Right renal pelvis (tissue), 4 donors: ENCODE results near the gene TBC1D5. TPM values are rescaled to one million over a fixed set of nuclear protein-coding genes. Genes with fewer than 3 reads are reported as not detected.
"Not testable (repeated sequence)": the region's sequence is repeated elsewhere in the genome, so short reads cannot be mapped to it uniquely, and the experiment has no call there.

Experiments
- DNase-seq, 4 donors: peaks; one replicate each; pipeline ENCODE4 v3.0.0-alpha.2; 2013; ENCODE audit warnings: low read depth in 4 of 4, low spot score in 3 of 4, missing footprints in 1 of 4
- polyA plus RNA-seq, 4 donors: library from polyadenylated mRNA; unstranded; fragments of 120-200 nt; gene quantifications; one replicate each; pipeline ENCODE4 v1.2.1, GENCODE V29; 2013; ENCODE audit not compliant: insufficient read length in 4 of 4

The TBC1D5 gene
- polyA plus RNA-seq, 4 donors = 48.3 to 58.3 (median 55.9) TPM

- no peak for DNase-seq
Observed at GRCh38 chr3:17130956-17131355, 611.5 kb downstream of the TBC1D5 start.

- DNase-seq = no peak
Observed at GRCh38 chr3:17129556-17129955, 612.9 kb downstream of the TBC1D5 start.

- not testable (repeated sequence) for DNase-seq
Observed at GRCh38 chr3:17128671-17129070, 613.8 kb downstream of the TBC1D5 start.

DNA sequence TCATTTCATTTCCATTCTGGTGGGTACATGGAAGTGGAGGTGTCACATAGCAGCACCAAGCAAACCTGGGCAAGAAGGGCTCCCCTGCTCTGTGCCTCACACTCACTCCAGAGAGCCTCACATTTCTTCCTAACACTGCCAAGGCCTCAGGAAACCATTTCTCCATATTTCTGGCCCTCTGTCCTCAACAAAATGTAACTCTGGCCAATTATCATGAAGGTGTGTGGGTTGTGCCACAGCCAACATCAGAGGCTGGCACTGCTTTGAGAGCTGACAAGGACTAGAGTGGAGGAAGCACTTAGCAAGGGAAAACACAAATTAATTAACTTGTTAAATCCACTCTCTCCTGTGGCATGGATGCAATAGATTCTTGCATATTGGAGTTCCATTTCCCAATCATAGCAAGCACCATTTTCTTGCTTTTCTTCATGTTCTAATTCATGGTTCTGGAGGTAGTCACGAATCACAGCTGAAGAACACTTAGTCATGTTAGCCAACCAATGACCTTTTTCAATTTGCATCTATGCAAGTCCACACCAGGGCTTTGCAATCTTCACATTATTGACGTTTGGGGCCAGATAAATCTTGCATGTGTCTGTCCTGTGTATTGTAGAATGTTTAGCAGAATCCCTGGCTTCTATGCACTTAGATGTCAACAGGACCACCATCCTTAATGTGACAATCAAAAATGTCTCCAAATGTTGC lies 616.5 kb downstream of the TBC1D5 start:
- DNase-seq = no peak

DNA sequence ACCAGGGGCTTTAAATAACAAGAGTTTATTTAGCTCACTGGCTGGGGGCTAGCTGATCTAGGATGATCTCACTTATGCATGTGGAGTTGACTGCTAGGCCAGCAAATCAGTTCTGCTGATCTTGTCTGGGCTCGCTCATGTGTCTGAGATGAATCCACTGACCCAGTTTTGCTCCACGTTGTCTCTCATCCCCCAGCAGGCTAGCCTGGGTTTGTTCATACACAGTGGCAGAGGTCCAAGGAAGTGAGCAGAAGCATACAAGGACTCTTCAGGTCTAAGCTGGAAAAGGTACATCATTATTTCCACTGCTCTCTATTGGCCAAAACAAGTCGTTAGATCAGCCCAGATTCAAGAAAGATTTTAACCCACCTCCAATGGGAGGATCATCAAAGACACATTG lies 619.7 kb downstream of the TBC1D5 start:
- no peak for DNase-seq

GRCh38 chr3:17121336-17121735 lies 621.1 kb downstream of the TBC1D5 start:
- no peak for DNase-seq

DNA sequence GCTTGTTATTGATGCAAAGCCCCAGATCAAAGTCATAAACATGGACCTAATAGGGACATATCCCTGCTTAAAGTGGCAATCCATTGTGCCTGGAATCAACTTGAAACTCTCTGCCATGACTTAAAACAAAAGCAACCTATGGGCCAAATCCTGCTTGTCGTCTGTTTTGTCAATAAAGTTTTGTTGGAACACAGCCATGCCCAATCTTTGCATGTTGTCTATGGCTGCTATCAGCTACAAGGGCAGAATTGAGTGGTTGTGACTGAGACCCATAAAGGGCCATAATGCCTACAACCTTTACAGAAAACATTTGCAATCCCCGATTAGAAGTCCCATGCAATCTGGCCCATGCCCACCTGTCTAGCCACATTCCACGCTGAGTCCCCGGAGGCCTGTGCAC lies 622.3 kb downstream of the TBC1D5 start:
- no peak for DNase-seq

DNA sequence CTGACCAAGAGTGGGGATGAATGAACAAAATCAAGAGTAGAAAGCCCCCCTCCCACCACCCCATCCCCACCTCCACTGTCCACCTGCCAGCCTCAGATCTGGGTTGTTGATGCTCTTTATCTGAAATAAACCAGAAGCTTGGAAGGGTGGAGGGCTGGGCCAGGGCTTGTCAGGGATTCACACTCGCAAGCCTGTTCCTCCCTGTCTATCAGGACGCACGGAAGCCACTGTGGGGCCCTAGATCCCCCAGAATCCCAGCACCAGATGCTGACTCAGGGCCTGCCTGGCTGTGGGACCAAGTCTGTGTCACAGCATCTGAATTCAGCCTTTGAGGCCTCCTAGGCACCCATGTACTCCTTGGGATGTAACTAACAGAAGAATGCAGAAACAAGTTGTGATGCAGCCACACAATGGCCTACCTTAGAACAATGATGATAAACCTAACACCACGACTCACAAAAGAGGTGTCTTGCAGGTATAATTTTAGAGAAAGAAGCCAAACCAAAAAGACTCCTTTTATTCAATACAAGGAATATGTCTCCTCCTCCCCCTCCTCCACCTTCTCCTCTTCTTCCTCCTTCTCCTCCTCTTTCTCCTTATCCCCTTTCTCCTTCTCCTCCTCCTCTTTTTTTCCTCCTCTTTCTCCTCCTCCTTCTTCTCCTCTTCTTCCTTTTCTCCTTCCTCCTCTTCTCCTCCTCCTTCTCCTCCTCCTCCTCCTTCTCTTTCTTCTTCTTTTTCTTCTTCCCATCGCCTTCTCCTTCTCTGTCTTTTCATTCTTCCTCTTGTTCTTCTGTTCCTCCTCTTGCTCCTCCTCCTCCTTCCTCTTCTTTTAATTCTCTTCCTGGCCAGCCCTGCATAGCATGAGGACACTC lies 623.0 kb downstream of the TBC1D5 start:
- DNase-seq = no peak

- no peak for DNase-seq
Observed at GRCh38 chr3:17118771-17119170, 623.7 kb downstream of the TBC1D5 start.

DNA sequence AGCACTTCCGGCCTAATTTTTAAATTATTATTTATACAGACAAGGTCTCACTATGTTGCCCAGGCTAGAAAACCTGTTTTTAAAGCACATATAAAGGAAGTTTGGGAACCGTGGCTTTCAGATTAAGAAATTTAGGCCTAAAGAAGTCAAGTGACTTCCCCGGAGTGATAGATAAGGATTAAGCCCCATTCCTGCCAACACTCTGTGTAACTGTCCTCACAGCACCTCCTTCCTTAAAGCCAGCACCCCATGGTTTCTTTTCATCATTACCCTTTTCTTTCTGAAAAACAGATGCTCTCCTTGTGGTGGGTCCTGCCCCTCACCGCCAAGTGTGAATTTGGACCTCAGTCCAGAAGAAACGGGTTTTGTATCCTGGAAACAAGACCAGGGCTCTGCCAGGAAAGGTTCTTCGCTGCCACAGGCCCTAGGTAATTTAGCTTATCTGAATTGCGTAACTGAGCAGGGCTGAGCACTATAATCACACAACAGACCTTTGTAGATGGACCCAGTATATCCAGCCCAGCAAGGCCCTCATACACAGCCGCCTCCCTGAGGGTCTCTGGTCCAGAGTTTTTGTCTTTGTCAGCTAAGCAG lies 626.3 kb downstream of the TBC1D5 start:
- no peak for DNase-seq

DNA sequence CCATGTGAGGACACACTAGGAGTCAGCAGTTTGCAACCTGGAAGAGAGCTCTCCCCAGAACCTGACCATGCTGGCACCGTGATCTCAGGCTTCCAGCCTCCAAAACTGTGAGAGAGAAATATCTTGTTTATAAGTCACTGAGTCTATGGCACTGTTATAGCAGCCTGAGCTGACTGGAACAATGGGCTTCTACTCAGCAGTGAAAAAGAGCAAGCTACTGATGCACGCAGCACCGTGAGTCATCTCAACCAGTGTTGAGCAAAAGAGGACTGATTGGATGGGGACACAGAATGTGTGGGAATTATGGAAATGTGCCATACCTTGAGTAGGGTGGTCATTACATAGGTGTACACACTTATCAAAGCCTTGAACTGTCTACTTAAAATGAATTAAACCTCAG lies 627.2 kb downstream of the TBC1D5 start:
- DNase-seq = no peak

- no peak for DNase-seq
Observed at GRCh38 chr3:17111586-17111985, 630.8 kb downstream of the TBC1D5 start.

DNA sequence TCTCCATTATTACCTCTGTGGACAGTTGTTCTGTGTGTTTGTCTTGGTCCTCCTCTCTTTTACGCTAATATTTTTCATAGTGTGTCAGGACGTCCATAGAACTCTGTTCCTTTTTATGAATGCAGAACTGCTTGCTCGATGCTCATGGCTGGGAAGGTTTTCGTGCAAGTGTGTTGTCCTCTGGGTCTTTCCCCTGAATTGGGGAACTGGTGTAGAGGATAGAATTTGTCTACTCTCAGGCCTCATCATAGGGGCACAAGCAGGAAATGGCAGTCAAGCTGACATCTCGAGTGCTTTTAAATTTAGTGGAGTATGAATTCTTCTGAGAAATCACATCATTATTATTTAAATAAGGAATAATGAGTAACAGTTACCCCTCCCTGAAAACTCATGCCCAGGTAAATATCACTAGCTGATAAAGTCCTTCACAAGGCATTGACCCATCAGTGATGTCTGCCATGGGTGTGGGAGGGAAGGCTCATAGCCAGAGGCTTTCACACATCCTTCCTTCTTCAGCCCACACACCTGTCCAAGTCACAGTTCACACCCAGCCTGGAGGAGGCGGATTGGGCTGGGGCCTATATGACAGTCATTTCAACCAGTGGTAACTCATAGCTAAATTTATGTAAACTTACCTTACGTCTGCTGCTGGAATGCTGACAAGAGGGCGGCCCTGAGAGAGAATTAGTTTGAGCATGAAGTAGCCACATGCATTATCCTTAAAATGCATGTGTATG lies 631.6 kb downstream of the TBC1D5 start:
- DNase-seq = no peak
